IMR-90 (cell line): Measurements from ENCODE around the gene UBE3B. TPM values are rescaled to one million over a fixed set of nuclear protein-coding genes. Genes with fewer than 3 reads are reported as not detected.

Experiments used
- ATAC-seq: fragments of 200-7000 bp; cut with Tn5 transposase; 2 replicates; pipeline ENCODE4 v1.9.1; 2020; ENCODE audit warnings: low read depth, mild to moderate bottlenecking, moderate library complexity
- BruUV-seq: library from RNA; stranded (reverse); fragments of 400-500 nt; replicated peaks from 2 replicates; lab custom pipeline; 2021; lab: Mats Ljungman, UMichigan
- CTCF ChIA-PET: fragments of 300-600 bp; formaldehyde crosslinking; extraction: SDS; loops from one replicate; lab custom pipeline; 2021; ENCODE audit warnings: antibody characterized with exemption; lab: Yijun Ruan, JAX
- POLR2A ChIA-PET: fragments of 300-600 bp; sonication (Branson Sonifier 250); formaldehyde crosslinking; loops from one replicate; lab custom pipeline; 2022; ENCODE audit warnings: antibody characterized with exemption; ENCODE audit not compliant: unreplicated experiment; lab: Charles Lee
- DNase-seq: peaks from one replicate; pipeline ENCODE4 v3.0.0; 2013
- H2AFZ ChIP-seq: replicated peaks from 2 replicates; pipeline ENCODE3; 2013; ENCODE audit warnings: low read length, mild to moderate bottlenecking; ENCODE audit not compliant: poor library complexity
- H2AK5ac ChIP-seq: 2 replicates; pipeline ENCODE4 v1.6.1; 2013; ENCODE audit warnings: low read depth, low read length, inconsistent platforms
- H2AK9ac ChIP-seq: replicated peaks from 2 replicates; pipeline ENCODE3; 2013; ENCODE audit warnings: mild to moderate bottlenecking, low read depth, low read length, moderate library complexity; ENCODE audit not compliant: poor library complexity
- H2BK120ac ChIP-seq: 2 replicates; pipeline ENCODE4 v1.6.1; 2013; ENCODE audit warnings: low read depth, low read length, inconsistent platforms
- H2BK15ac ChIP-seq: 3 replicates; pipeline ENCODE4 v1.6.1; 2013; ENCODE audit warnings: low read depth, low read length, inconsistent platforms
- H2BK20ac ChIP-seq: 2 replicates; pipeline ENCODE4 v1.6.1; 2013; ENCODE audit warnings: low read depth, mild to moderate bottlenecking, inconsistent platforms, low read length, moderate library complexity
- H2BK5ac ChIP-seq: 2 replicates; pipeline ENCODE4 v1.6.1; 2013; ENCODE audit warnings: mild to moderate bottlenecking, low read depth, low read length, inconsistent platforms; ENCODE audit not compliant: poor library complexity, severe bottlenecking
- H3K14ac ChIP-seq: replicated peaks from 2 replicates; pipeline ENCODE4 v1.6.1; 2013; ENCODE audit warnings: low read depth, low read length, inconsistent platforms
- H3K18ac ChIP-seq: 2 replicates; pipeline ENCODE4 v1.6.1; 2013; ENCODE audit warnings: low read depth, low read length, control low read depth
- H3K23ac ChIP-seq: 2 replicates; pipeline ENCODE4 v1.6.1; 2013; ENCODE audit warnings: low read depth, low read length, inconsistent platforms
- H3K27ac ChIP-seq: 2 replicates; pipeline ENCODE4 v1.5.1; 2013; ENCODE audit warnings: mild to moderate bottlenecking, control low read depth, low read length; ENCODE audit not compliant: insufficient read depth
- H3K27me3 ChIP-seq: 2 replicates; pipeline ENCODE4 v1.6.1; 2013; ENCODE audit warnings: low read length; ENCODE audit not compliant: control insufficient read depth, insufficient read depth
- H3K36me3 ChIP-seq: 2 replicates; pipeline ENCODE4 v1.6.1; 2013; ENCODE audit warnings: low read length, mixed read lengths; ENCODE audit not compliant: control insufficient read depth, insufficient read depth
- H3K4ac ChIP-seq: 2 replicates; pipeline ENCODE4 v1.6.1; 2013; ENCODE audit warnings: low read depth, low read length, inconsistent platforms
- H3K4me1 ChIP-seq: 2 replicates; pipeline ENCODE4 v1.6.1; 2013; ENCODE audit warnings: low read length, mixed read lengths; ENCODE audit not compliant: control insufficient read depth, insufficient read depth
- H3K4me2 ChIP-seq: 2 replicates; pipeline ENCODE4 v1.6.1; 2013; ENCODE audit warnings: low read depth, mild to moderate bottlenecking, control low read depth, low read length, moderate library complexity
- H3K4me3 ChIP-seq: 2 replicates; pipeline ENCODE4 v1.5.1; 2013; ENCODE audit warnings: low read depth, mild to moderate bottlenecking, control low read depth, low read length, moderate library complexity; ENCODE audit not compliant: insufficient read depth
- H3K56ac ChIP-seq: 2 replicates; pipeline ENCODE4 v1.6.1; 2013; ENCODE audit warnings: low read length, inconsistent platforms; ENCODE audit not compliant: insufficient read depth; ENCODE audit errors: extremely low read depth
- H3K79me1 ChIP-seq, 2 experiments: 2 replicates each; pipeline ENCODE4 v1.6.1; 2013; ENCODE audit warnings: low read length in 2 of 2, inconsistent platforms in 1 of 2, low read depth in 1 of 2
- H3K9ac ChIP-seq: 2 replicates; pipeline ENCODE4 v1.6.1; 2013; ENCODE audit warnings: low read depth, low read length, control low read depth
- H3K9me1 ChIP-seq: 2 replicates; pipeline ENCODE4 v1.6.1; 2013; ENCODE audit warnings: low read length, inconsistent platforms; ENCODE audit not compliant: insufficient read depth
- H3K9me3 ChIP-seq: 2 replicates; pipeline ENCODE4 v1.6.1; 2013; ENCODE audit warnings: low read length; ENCODE audit not compliant: control insufficient read depth, insufficient read depth
- H4K20me1 ChIP-seq: 2 replicates; pipeline ENCODE4 v1.6.1; 2013; ENCODE audit warnings: low read length, inconsistent platforms; ENCODE audit not compliant: insufficient read depth
- H4K5ac ChIP-seq: 2 replicates; pipeline ENCODE4 v1.6.1; 2013; ENCODE audit warnings: mild to moderate bottlenecking, low read depth, low read length, control low read depth
- H4K8ac ChIP-seq, 2 experiments: 2 replicates each; pipeline ENCODE4 v1.6.1; 2013; ENCODE audit warnings: low read depth in 2 of 2, low read length in 2 of 2, control low read depth in 1 of 2, inconsistent platforms in 1 of 2
- H4K91ac ChIP-seq: 2 replicates; pipeline ENCODE4 v1.6.1; 2013; ENCODE audit warnings: low read depth, low read length, inconsistent platforms; ENCODE audit not compliant: insufficient read depth
- BHLHE40 ChIP-seq: fragments of 150-350 bp; IDR thresholded peaks from 2 replicates; pipeline ENCODE4 v1.6.1; 2016; ENCODE audit warnings: mild to moderate bottlenecking, low read depth, low read length
- CTCF ChIP-seq: conservative IDR thresholded peaks from 2 replicates; pipeline ENCODE4 v1.5.1; 2012; ENCODE audit warnings: mild to moderate bottlenecking, low read depth, low read length, improper control_type of control experiment
- FOS ChIP-seq: fragments of 150-350 bp; IDR thresholded peaks from 2 replicates; pipeline ENCODE4 v1.6.1; 2016; ENCODE audit warnings: low read depth, low read length
- MAFK ChIP-seq: IDR thresholded peaks from 2 replicates; pipeline ENCODE4 v1.6.1; 2012; ENCODE audit warnings: low read depth, low read length, improper control_type of control experiment
- MAZ ChIP-seq: IDR thresholded peaks from 2 replicates; pipeline ENCODE4 v1.6.1; 2012; ENCODE audit warnings: low read depth, mild to moderate bottlenecking, low read length, improper control_type of control experiment, moderate library complexity, borderline replicate concordance
- MXI1 ChIP-seq: IDR thresholded peaks from 2 replicates; pipeline ENCODE4 v1.6.1; 2012; ENCODE audit warnings: low read depth, mild to moderate bottlenecking, low read length, moderate library complexity, borderline replicate concordance
- NFE2L2 ChIP-seq: fragments of 150-350 bp; IDR thresholded peaks from 2 replicates; pipeline ENCODE4 v1.6.1; 2016; ENCODE audit warnings: low read depth, mild to moderate bottlenecking, low read length
- POLR2A ChIP-seq: IDR thresholded peaks from 2 replicates; pipeline ENCODE4 v1.6.1; 2012; ENCODE audit warnings: mild to moderate bottlenecking, low read depth, low read length
- RAD21 ChIP-seq: IDR thresholded peaks from 2 replicates; pipeline ENCODE4 v1.6.1; 2012; ENCODE audit warnings: low read length, improper control_type of control experiment
- RFX5 ChIP-seq: IDR thresholded peaks from 2 replicates; pipeline ENCODE4 v1.8.0; 2012; ENCODE audit warnings: low read depth, mild to moderate bottlenecking, low read length, moderate library complexity
- SMC3 ChIP-seq: fragments of 150-350 bp; IDR thresholded peaks from 2 replicates; pipeline ENCODE4 v1.6.1; 2016; ENCODE audit warnings: low read depth, mild to moderate bottlenecking, antibody characterized with exemption, low read length, moderate library complexity
- USF2 ChIP-seq: fragments of 150-350 bp; IDR thresholded peaks from 2 replicates; pipeline ENCODE4 v1.6.1; 2017; ENCODE audit warnings: mild to moderate bottlenecking, antibody characterized with exemption, low read length, low read depth
- WGBS, 2 experiments: methylation state at CpG; one replicate each; pipeline versions ENCODE4 v1.1.5 to v1.1.7; 2013; ENCODE audit warnings: missing lambda C conversion rate in 2 of 2; ENCODE audit not compliant: insufficient read length in 1 of 2; ENCODE audit errors: extremely low coverage in 2 of 2; 5-methylcytosine and 5-hydroxymethylcytosine counted together
- dilution Hi-C: fragments of 300-500 bp; cut with HindIII; formaldehyde crosslinking; loops from one replicate; pipeline ENCODE4 v1.14.3; 2018; ENCODE audit warnings: low sequenced_read_pairs; ENCODE audit not compliant: unreplicated experiment
- in situ Hi-C: fragments of 300-500 bp; cut with MboI; formaldehyde crosslinking; loops from 3 replicates; pipeline ENCODE4 v1.14.3; 2019; ENCODE audit warnings: low sequenced_read_pairs, inconsistent platforms, mixed read lengths
- intact Hi-C: fragments of 100-400 bp; cut with micrococcal nuclease; formaldehyde crosslinking; loops from 2 replicates; pipeline ENCODE4 v1.10.0; 2022
- polyA plus RNA-seq, 3 experiments: library from polyadenylated mRNA; depleted of rRNA; stranded (reverse); fragments of >200 nt; gene quantifications; 2 replicates each; pipeline ENCODE4 v1.2.3, GENCODE V29; 2012; ENCODE audit warnings: low replicate concordance in 1 of 3
- total RNA-seq: library from RNA; depleted of rRNA; stranded (reverse); fragments of >200 nt; gene quantifications from 2 replicates; pipeline ENCODE4 v1.2.3, GENCODE V29; 2012
- TF ChIP-seq, protein P1 (sequence below): fragments of 150-350 bp; IDR thresholded peaks from 2 replicates; pipeline ENCODE4 v1.6.1; 2016; ENCODE audit warnings: low read depth, mild to moderate bottlenecking, low read length, moderate library complexity, borderline replicate concordance

UBE3B gene
- total and polyA plus RNA-seq, 2 of the 4 experiments (the other 2 are of a cell fraction): 18.8 to 24.9 TPM

DNA sequence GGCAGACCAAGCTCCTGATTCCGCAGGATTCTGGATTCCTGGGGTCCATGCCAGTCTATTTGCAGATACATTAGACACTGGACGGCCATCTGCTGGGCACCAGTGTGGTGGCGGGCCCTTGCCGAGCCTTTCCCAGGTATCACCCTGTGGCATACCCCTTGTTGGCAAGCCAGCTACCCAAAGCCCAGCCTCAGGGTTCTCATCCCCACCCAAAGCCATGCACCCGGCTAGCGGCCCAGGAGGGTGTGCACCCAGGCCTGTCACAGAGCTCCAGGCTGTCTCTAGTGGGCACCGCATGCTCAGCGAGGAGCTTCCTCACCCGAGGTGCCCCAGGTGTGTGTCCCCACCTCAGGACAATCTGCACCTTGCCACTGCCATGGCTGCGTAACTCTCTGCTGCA lies 82.2 kb downstream of the UBE3B start:
- WGBS, 2 experiments: 87% methylated on average over 8 of the region's 10 CpGs; no CpG with 5 or more reads in 1 of the 2 experiments
- H4K91ac ChIP-seq: no peak overlapping the region
- in situ Hi-C loops (no loop called here), dilution Hi-C loops (no loop called here), intact Hi-C loops (no loop called here)
- H3K79me1 ChIP-seq: no peaks in the 10 kb centered on the region
- H2AK9ac ChIP-seq: no peak overlapping the region
- H3K27ac ChIP-seq: no peak overlapping the region
- no peak overlapping the region for H2BK15ac ChIP-seq
- no peaks in the 10 kb centered on the region for H3K4me1 ChIP-seq
- ATAC-seq: no peak
- no peak overlapping the region for H2BK20ac ChIP-seq
- CTCF ChIA-PET: interaction anchor here (1.4 kb wide), 1 partner anchor 13 kb away, joined by 3 read pairs; no protein-coding TSS in a partner anchor
- H3K9ac ChIP-seq: no peak overlapping the region
- no peak overlapping the region for H2AFZ ChIP-seq
- DNase-seq: no peak
- no peak overlapping the region for H3K56ac ChIP-seq
- H4K8ac ChIP-seq: no peak overlapping the region
- H3K9me3 ChIP-seq: 0 out of 2 replicates have a peak, but pooled peaks cover 2% of the 10 kb centered on the region
- no peak overlapping the region for H3K4me2 ChIP-seq
- H2AK5ac ChIP-seq: no peak overlapping the region
- no peak overlapping the region for H3K4ac ChIP-seq
- H3K36me3 ChIP-seq: no peaks in the 10 kb centered on the region
- BruUV-seq: no TSS peak
- H3K9me1 ChIP-seq: no peaks in the 10 kb centered on the region
- peaks cover 3% of the 10 kb centered on the region; the same call in 1 of the 2 replicates for H3K27me3 ChIP-seq
- H2BK5ac ChIP-seq: no peak overlapping the region
- no peak overlapping the region for H3K14ac ChIP-seq
- POLR2A ChIA-PET: no interaction called here
- no peak overlapping the region for H3K23ac ChIP-seq
- H4K5ac ChIP-seq: no peak overlapping the region
- no peaks in the 10 kb centered on the region for H4K20me1 ChIP-seq
- H2BK120ac ChIP-seq: no peak overlapping the region
- TF ChIP-seq SMC3 (no peak), USF2 (no peak), RAD21 (no peak), MAZ (no peak), MAFK (no peak), FOS (no peak), MXI1 (no peak), POLR2A (no peak), CTCF (no peak), NFE2L2 (no peak), BHLHE40 (no peak), RFX5 (no peak)
- TF ChIP-seq, protein P1, sequence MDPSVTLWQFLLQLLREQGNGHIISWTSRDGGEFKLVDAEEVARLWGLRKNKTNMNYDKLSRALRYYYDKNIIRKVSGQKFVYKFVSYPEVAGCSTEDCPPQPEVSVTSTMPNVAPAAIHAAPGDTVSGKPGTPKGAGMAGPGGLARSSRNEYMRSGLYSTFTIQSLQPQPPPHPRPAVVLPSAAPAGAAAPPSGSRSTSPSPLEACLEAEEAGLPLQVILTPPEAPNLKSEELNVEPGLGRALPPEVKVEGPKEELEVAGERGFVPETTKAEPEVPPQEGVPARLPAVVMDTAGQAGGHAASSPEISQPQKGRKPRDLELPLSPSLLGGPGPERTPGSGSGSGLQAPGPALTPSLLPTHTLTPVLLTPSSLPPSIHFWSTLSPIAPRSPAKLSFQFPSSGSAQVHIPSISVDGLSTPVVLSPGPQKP: no peak
- no peak overlapping the region for H3K4me3 ChIP-seq
- H3K18ac ChIP-seq: no peak overlapping the region
